ENCODE results near the gene LSM12.
A peak's percentile ranks its signal among the peaks of the same experiment; 100 is the strongest.

LSM12 gene

DNA sequence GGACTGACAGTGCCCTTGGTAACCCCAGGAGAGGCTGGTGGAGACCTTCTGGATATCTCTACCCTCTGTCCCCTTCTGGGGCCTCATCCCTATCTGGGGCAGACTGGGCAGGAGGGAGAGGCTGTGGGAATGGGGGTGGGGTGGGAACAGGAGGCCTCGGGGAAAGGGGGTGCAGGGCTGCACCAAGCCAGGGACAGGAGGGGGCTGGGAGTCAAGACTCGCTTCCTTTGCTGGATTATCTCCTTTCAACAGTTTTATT lies 28.8 kb upstream of the LSM12 start:
- no peak for DNase-seq

DNA sequence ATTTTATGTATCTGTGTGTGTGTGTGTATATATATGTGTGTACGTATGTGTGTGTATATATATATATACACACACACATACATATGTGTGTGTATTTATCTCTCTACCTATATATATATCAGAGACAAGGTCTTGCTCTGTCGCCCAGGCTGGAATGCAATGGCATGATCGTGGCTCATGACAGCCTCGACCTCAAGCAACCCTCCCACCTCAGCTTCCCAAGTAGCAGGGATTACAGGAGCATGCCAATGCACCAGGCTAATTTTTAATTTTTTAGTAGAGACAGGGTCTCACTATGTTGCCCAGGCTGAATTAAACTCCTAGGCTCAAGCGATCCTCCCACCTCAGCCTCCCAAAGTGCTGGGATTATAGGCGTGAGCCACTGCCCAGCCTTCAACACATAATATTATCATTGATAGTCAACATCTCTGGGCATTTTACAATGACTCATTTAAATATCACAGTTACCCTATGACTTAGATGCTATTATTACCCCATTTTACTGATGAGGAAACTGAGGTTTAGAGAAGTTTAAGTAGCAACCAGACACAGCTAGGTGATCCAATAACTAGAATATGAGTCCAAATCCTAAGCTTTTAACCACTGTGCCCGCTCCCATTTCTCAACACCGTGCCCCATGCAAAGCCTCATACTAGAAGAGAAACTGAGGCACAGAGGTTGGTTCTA lies 28.4 kb upstream of the LSM12 start:
- no peak for DNase-seq

DNA sequence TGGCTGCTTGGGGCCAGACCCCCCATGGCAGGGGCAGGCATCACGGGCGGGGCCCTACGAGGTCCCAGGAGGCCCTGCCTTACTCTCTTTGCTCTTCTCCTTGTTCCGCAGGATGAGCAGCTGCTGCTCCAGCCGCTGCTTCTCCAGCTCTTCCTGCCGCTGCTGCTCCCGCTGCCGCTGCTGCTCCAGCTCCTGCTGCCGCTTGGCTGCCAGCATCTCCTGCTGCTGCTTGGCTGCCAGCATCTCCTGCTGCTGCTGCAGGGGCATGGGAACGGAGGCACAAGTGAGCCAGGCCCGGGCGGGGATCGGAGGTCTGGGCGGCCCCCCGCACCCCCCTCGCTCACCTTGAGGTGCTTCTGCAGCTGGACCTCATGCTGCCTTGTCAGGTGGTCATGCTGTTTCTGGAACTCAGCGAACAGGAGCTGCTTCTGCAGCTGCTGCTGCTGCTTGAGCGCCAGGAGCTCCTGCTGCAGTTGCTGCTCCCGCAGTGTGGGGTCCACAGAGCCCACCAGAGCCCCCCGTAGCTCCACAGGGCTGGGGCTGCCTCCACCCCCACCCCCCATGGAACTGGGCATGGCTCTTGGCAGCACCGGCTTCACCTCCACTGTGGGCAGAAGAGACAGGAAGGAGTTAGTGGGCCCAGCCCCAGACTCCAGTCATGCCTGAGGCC lies 26.9 kb upstream of the LSM12 start:
- no peak for DNase-seq

GRCh38 chr17:44092051-44092450 lies 25.6 kb upstream of the LSM12 start:
- DNase-seq = no peak

DNA sequence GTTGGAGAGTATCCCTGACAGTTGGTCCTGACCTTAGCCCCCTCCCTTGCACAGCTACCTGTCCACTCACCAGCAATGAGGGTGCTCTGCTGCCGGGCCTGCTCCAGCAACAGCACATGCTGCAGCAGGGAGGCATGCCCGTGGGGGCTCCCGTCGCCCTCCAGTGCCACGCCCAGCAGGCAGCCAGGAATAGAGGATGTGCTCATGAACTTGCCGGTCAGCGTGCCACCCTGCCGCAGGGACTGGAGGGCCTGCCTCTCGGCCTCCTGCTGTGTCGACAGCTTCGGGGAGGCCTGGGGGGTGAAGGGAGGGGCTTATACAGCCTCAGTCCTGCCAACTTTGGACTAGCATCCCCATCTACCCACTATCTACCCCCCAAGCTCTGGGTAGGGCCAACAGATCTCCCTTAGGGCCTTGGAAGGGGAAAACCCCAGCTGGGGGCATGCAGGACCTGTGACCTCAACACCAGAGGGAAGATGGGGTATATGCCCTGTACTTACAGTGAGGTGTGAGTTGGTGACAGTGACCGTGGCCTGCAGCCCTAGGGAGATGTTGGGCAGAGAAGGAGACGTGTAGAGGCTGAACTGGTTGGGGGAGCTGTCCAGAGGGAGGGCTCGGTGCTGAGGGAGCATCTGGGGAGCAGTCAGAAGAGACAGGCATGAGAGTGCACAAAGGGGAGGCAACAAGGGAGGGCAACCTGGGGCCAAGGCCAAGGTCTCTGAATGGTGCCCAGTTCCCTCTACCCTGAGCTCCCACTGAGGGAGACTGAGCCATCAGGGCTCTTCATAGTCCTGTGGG lies 24.9 kb upstream of the LSM12 start:
- DNase-seq = no peak

DNA sequence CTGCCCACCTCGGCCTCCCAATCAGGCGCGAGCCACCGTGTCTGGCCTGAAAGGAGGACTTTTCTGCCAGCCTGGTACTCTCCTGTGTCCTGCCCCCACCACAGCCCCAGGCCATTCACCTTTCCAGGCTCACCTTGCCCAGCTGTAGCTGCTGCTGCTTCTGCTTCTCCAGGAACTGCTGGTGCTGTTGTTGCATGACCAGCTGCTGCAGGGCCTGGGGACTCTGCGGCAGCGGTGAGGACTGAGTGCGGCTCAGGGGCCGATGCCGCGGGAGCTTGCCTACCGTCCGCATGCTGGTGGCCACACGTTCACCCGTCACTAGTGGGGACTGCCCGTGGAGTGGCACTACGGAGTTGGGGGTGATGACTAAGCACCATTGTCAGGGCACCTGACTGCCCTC lies 21.8 kb upstream of the LSM12 start:
- no peak for DNase-seq

DNA sequence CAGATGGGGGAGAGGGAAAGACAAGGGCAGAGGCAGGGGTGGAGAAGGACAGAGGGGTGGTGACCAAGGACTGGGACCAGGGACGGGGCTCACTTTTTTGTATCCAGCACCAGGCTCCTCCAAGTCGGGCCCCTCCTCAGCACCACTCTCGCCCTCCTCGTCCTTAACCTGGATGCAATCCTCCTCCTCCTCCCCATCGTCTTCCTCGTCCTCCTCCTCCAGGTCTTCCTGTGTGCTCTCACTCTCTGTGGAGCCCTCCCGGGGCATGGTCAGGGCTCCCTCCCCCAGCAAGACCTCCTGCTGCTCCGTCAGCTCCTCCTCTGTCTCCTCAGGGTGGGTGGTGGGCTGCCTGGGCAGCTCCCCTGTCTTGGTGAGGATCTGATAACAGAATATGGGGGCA lies 20.8 kb upstream of the LSM12 start:
- no peak for DNase-seq

- DNase-seq = peak; percentile 63
Observed at GRCh38 chr17:44086364-44087311, 20.2 kb upstream of the LSM12 start.

DNA sequence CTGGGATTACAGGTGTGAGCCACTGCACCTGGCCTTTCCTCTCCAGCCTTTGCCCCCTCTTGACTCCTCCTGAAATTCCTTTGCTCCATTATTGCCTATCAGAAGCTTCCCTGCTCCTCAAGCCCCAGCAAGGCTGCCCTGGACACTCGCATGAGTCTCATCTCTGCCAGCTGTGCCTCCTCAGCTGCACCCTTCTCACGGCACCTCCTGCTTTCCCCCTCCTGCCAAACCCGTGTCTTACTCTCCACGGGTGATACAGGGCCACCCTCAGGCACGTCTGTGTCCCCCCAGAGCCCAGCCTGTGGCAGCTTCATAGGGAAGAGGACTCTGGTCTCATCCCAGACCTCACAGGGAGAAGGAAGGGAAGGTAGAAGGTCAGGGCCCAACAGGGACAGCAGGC lies 19.4 kb upstream of the LSM12 start:
- no peak for DNase-seq

DNA sequence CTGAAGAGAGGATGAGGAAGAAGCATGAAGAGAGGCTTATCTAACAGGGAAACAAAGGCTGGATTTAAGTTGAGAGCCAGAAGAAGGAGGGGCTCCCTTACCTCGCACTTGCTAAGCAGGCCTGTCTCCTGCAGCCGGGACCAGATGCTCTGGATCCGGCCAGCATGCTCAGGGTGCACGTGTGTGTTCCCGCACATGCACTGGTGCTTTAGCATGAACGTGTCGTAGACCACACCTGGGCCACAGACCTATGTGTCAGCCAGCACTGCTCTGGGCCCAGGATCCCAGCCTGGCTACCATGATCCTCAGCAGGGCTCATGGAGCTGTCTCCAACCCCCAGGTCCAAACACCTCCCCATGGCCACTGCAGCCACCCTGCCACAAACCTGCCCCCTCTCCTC lies 18.4 kb upstream of the LSM12 start:
- no peak for DNase-seq

DNA sequence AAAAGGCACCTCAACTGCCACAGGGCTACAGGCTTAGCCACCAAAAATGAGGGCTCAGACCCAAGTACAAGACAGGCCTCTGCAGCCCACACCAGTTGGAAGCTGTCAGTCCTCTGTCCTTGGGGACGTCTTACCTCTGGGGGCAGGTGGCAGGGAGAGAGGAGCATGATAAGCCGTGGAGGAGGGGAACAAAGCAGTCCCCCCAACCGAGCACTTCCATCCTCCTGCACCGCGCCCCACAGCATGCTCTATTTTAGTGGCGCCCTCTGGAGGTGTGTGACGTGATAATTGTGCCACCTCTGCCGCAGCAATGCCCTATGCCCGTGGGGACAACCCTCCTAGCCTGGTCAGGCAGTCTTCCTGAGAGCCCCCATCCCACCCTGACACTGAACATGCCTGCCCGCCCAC lies 17.7 kb upstream of the LSM12 start:
- peak; percentile 48 for DNase-seq

DNA sequence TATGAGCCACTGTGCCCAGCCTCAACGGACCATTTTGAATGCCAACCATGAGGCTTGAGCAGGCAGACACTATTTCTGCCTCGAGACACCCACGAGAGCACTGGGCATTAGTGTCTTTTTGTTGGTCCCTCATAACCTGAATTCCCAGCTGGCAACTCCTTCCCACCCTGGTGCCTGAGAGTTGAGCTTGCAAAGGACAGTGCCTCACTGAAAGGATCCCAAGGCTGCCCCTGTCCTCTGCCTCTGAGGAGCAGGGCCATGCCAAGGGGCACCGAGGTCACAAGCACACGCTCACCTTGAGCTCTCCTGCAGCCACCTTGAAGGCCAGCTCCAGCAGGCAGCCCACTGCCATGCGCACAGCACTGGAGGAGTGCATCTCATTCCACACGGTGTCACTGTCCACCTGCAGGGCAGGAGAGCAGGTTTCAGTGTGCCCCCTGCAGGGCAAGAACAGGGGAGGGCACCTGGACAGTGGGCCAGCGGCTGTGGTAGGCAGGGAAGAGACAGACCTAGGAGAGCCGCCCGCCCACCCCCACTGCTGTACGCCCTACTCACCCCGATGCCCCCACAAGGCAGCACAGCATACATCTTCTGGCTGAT lies 16.9 kb upstream of the LSM12 start:
- peak; percentile 49 for DNase-seq

GRCh38 chr17:44082256-44082927 lies 15.9 kb upstream of the LSM12 start:
- no peak for DNase-seq

GRCh38 chr17:44081681-44082080 lies 15.2 kb upstream of the LSM12 start:
- DNase-seq = no peak

- no peak for DNase-seq
Observed at GRCh38 chr17:44079877-44080821, 13.7 kb upstream of the LSM12 start.

DNA sequence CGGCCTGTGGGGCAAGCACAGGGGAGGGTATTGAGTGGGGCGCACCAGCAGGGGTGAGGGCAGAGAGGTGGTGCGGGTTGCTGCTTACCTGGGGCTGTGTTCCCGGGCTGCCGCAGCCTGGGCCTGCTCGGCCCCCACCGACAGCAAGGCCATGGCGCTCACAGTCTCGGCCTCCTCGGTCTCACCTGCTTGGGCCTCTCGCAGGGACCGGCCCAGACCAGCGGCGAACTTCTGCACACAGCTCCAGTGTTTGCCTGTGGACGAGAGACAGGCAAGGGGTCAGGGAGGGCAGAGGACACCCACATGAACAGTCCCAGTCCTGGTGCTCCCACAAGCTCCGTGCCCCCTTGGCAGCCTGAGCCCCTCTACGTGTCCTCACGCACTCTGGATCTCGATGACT lies 11.9 kb upstream of the LSM12 start:
- DNase-seq = no peak

GRCh38 chr17:44077595-44077909 lies 11.1 kb upstream of the LSM12 start:
- DNase-seq = no peak

- DNase-seq = no peak
Observed at GRCh38 chr17:44076716-44077594, 10.5 kb upstream of the LSM12 start.

GRCh38 chr17:44075598-44076293 lies 9.3 kb upstream of the LSM12 start:
- no peak for DNase-seq

DNA sequence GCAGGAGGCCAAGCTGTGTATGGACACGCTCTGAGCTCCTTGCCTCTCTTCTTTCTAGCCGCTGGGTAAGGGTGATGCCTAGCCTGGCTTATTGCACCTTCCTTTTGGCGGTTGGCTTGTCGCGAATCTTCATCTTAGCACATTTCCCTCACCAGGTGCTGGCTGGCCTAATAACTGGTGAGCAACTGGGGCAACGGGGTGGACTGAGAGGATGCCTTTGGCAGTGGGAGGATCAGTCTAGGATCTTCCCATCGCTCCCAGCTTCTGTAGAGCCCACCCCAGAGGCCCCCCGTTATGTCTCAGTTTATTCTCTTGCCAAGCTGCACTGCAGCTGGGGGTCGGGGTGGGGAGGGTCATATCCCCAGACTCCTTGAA lies 8.4 kb upstream of the LSM12 start:
- DNase-seq = no peak

Data from hematopoietic multipotent progenitor cell treated with erythropoietin and hydrocortisone succinate and interleukin-3 and kit ligand, for 8 days (in vitro differentiated cells).